HG03432 (cell line): ENCODE results near the gene MYO1F.
"Not testable (repeated sequence)": the region's sequence is repeated elsewhere in the genome, so short reads cannot be mapped to it uniquely, and the experiment has no call there.

Experiments used
- ATAC-seq: cut with Tn5 transposase; IDR thresholded peaks from one replicate; pipeline ENCODE4 v1.9.1; 2021; ENCODE audit warnings: mild to moderate bottlenecking, moderate library complexity; ENCODE audit not compliant: unreplicated experiment

The MYO1F gene

DNA sequence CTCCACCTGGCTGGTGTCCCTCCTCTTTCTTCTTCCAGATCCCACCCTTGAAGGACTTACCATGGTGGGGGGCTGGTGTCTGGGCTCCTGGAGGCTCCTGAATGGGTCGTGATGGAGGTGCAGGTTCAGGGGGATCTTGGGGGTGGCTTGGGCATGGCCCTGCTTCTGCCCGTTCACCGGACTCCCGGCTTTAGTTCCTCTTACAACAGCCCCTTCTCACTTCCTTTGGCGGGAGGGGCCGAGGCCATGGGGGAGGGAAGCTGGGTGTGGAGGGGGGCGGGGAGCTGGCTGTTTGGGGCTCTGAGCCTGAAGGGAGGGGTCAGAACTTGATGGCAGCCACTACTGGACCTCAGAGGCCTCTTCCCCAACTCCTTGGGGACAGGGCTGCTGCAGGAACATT, at the start of gene MYO1F:
Gene MYO1F (minus strand): TSS at position 196 of the 400 bp plus-strand sequence. CDS start 133 bp downstream, at position 63.
- no peak for ATAC-seq

GRCh38 chr19:8626842-8627241, 49.6 kb upstream of the MYO1F start:
- no peak for ATAC-seq

DNA sequence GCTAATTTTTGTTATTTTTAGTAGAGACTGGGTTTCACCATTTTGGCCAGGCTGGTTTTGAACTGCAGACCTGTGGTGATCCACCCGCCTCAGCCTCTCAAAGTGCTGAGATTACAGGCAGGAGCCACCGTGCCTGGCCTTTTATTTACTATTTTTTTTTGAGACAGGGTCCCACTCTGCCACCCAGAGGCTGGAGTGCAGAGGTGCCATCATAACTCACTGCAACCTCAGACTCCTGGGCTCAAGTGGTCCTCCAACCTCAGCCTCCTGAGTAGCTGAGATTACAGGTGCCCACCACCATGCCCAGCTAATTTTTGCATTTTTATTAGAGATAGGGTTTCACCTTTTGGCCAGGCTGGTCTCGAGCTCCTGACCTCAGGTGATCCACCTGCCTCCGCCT, 45.6 kb upstream of the MYO1F start:
- ATAC-seq: not testable (repeated sequence)

- no peak for ATAC-seq
Measured at GRCh38 chr19:8618751-8619150, 41.5 kb upstream of the MYO1F start.

GRCh38 chr19:8617984-8618383, 40.7 kb upstream of the MYO1F start:
- no peak for ATAC-seq

DNA sequence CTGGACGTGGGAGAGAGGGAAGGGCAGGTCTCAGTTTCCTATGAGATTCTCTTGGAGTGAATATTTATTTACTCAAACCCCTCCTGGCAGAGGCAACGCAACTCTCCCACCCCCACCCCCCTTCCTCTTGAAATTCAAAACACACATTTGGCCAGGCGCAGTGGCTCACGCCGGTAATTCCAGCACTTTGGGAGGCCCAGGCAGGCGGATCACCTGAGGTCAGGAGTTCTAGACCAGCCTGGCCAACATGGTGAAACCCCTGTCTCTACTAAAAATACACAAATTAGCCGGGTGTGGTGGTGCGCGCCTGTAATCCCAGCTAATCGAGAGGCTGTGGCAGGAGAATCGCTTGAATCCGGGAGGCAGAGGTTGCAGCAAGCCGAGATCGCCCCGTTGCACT, 40.1 kb upstream of the MYO1F start:
- not testable (repeated sequence) for ATAC-seq

- no peak for ATAC-seq
Measured at GRCh38 chr19:8616861-8617260, 39.6 kb upstream of the MYO1F start.

- no peak for ATAC-seq
Measured at GRCh38 chr19:8615813-8616596, 38.8 kb upstream of the MYO1F start.

DNA sequence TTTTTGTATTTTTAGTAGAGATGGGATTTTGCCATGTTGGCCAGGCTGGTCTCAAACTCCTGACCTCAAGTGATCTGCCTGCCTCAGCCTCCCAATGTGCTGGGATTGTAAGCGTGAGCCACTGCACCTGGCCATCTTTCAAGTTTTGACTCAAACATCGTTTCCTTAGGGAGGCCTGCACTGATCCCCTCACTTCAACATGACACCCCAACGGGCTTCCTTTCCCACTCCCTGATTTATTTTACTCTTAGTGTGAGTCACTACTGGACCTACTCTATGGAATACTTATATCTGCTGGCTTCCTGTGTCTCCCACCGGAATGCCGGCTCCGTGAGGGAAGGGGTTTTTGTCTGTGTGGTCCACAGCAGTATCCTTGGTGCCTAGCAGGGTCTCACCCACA, 37.8 kb upstream of the MYO1F start:
- no peak for ATAC-seq

- no peak for ATAC-seq
Measured at GRCh38 chr19:8614455-8614854, 37.2 kb upstream of the MYO1F start.

GRCh38 chr19:8612807-8613171, 35.5 kb upstream of the MYO1F start:
- no peak for ATAC-seq

- no peak for ATAC-seq
Measured at GRCh38 chr19:8611877-8612806, 34.9 kb upstream of the MYO1F start.

- ATAC-seq: no peak
Measured at GRCh38 chr19:8611391-8611876, 34.2 kb upstream of the MYO1F start.

- ATAC-seq: no peak
Measured at GRCh38 chr19:8610936-8611300, 33.7 kb upstream of the MYO1F start.

DNA sequence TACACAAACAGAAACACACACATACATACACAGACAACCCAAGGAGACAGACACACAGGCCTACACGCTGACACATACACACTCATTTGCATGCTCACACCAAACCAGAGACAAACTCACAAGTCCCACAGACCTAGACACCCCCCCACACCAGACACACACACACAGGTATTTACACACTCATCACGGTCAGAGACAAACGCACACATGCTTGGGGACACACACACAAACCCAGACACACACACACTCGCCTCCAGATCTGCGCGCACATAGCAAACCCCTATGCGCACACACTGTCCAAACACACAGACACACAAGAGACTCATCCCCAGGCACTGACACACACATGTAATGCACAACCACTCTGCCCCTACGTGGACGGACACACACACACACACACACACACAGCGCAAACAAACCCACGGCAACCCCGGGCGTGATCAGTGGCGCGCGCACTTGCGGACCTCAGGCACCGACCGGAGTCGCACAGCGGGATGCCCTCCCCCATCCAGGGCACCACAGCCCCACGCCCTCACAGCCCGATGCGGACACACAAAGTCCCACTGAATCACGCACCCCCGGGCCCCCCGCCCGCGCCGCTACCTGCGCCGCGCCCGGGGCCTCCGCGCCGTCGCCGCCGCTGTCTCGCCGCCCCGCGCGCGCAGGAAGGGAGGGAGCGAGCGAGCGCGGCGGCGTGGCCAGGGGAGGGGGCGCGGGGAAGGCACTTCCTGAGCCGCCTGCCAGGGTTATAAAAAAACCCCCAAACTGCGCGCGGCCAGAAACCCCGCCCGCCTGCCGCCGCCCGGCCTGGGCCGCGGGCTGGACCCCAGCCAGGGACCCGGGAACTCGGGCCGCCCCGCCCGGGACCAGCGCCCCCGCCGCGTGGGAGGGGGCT, 33.0 kb upstream of the MYO1F start, which contains the start of gene ADAMTS10:
Gene ADAMTS10 (minus strand): TSS at position 675 of the 895 bp plus-strand sequence. CDS start 5,005 bp downstream, outside the sequence.
- ATAC-seq: no peak

DNA sequence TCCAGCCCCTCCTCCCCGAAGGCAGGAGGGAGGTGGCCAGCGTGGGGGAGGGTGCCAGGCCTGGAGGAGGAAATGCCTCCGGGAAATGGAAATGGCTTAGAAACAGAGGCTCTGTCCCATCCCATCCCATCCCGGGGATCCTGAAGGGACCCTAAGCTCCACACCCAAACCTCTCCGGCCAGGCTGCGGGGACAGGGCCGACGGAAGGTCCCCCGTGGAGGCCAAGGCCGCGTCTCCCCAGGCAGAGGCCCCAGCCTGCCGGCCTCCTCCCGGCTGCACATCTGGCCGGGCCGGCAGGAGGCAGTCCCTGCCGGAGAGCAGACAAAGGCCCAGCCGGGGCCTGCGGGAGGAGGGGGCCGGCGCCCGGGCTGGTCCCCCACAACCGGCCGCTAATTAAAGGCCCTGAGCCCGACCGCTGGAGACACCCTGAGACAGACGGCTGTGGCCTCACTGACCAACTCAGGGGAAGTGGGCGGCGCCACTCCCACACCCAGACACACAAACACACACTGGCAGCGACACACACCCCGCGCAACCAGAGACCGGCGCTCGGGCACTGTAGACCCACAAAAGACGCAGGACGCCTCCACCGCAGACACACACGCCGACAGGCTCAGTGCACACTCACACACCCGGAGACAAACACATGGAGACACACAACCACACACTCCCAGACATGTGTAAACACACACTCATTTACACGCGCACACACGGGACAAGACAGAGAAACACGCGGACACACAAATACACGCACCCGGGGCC, 32.2 kb upstream of the MYO1F start:
- no peak for ATAC-seq

- ATAC-seq: no peak
Measured at GRCh38 chr19:8608941-8609278, 31.7 kb upstream of the MYO1F start.

GRCh38 chr19:8607386-8607785, 30.1 kb upstream of the MYO1F start:
- no peak for ATAC-seq

DNA sequence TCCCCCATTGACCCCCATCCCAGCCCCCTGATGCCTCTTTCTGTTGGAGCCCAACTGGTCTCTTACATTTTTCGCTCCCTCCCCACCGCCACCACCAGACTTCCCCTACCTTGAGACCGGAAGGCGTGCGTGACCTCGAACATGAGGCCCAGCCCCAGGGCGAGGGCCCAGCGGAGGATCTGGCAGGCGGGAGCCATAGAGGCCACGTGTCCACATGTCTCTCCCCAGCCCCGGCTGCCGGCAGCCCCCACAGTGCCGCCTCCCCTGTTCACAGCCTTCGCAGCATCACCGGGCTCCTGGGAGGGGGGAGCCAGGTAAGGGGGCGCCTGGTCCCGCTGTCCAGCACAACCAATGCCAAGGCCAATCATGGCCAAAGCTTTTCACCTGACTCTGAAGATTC, 28.3 kb upstream of the MYO1F start:
- ATAC-seq: no peak

- no peak for ATAC-seq
Measured at GRCh38 chr19:8601796-8602195, 24.6 kb upstream of the MYO1F start.
